K562 treated with DMSO at 1 percent for 12 hours (cell line): Measurements from ENCODE around the gene CHRNA1. TPM values are rescaled to one million over a fixed set of nuclear protein-coding genes. Genes with fewer than 3 reads are reported as not detected.

Experiments
- total RNA-seq: library from RNA; unstranded; fragments of 300-600 nt; gene quantifications from 2 replicates; pipeline ENCODE4 v1.2.3, GENCODE V29; 2022; ENCODE audit not compliant: insufficient read depth

Gene CHRNA1
- total RNA-seq: not detected in 2 replicates

GRCh38 chr2:174764280-174765255 is at the start of gene CHRNA1:
TSS of gene CHRNA1 (minus strand) at chr2:174764472. CDS start at chr2:174764394, 78 bp downstream.

Other genes starting within 250 kb of the CHRNA1 start
- 2.8 and 8.5 TPM in 2 replicates for gene WIPF1, start 166.7 kb downstream of the CHRNA1 start, total RNA-seq
- gene CHN1, start 240.9 kb upstream of the CHRNA1 start, total RNA-seq: not detected in 2 replicates